BE2C (cell line): ENCODE results near the gene ETV6.
"Not testable (repeated sequence)": the region's sequence is repeated elsewhere in the genome, so short reads cannot be mapped to it uniquely, and the experiment has no call there.

Experiments used
- DNase-seq: peaks from one replicate; pipeline ENCODE4 v3.0.0-alpha.2; 2020
- H3K27me3 ChIP-seq: fragments of 250-450 bp; sonication (Bioruptor Pico); 2 replicates; pipeline ENCODE4 v1.5.1; 2020; ENCODE audit warnings: mild to moderate bottlenecking
- H3K36me3 ChIP-seq: fragments of 250-450 bp; sonication (Bioruptor Pico); 2 replicates; pipeline ENCODE4 v1.5.1; 2020; ENCODE audit warnings: mild to moderate bottlenecking
- H3K4me1 ChIP-seq: fragments of 250-450 bp; sonication (Bioruptor Pico); 2 replicates; pipeline ENCODE4 v1.5.1; 2020
- H3K4me3 ChIP-seq: 2 replicates; pipeline ENCODE4 v1.5.1; 2011; ENCODE audit warnings: low read depth, low read length
- H3K9me3 ChIP-seq: fragments of 250-450 bp; sonication (Bioruptor Pico); 2 replicates; pipeline ENCODE4 v1.5.1; 2020
- CTCF ChIP-seq: IDR thresholded peaks from 2 replicates; pipeline ENCODE4 v1.5.1; 2012; ENCODE audit warnings: mild to moderate bottlenecking, low read depth, low read length

Gene ETV6

GRCh38 chr12:11901701-11902524 is 252.4 kb downstream of the ETV6 start:
- DNase-seq = no peak
- no peaks in the 10 kb centered on the region for H3K9me3 ChIP-seq

GRCh38 chr12:11902525-11902875 is 253.0 kb downstream of the ETV6 start:
- 0 out of 2 replicates have a peak, but pooled peaks cover 2% of the 10 kb centered on the region for H3K9me3 ChIP-seq
- H3K4me1 ChIP-seq = no peaks in the 10 kb centered on the region; the same call in 1 of the 2 replicates
- H3K36me3 ChIP-seq = no peaks in the 10 kb centered on the region
- no peaks in the 10 kb centered on the region for H3K27me3 ChIP-seq
- no peak for TF ChIP-seq CTCF
- DNase-seq = no peak
- H3K4me3 ChIP-seq = no peak overlapping the region

More at GRCh38 chr12:11901701-11902524, 252.4 kb downstream of the ETV6 start:
- Histone ChIP-seq H3K4me3 (no peak overlapping the region), H3K36me3 (no peaks in the 10 kb centered on the region), H3K27me3 (no peaks in the 10 kb centered on the region), H3K4me1 (no peaks in the 10 kb centered on the region; the same call in 1 of the 2 replicates)
- no peak for TF ChIP-seq CTCF

GRCh38 chr12:11904124-11904523 is 254.7 kb downstream of the ETV6 start:
- DNase-seq = no peak
- Histone ChIP-seq H3K36me3 (no peaks in the 10 kb centered on the region), H3K27me3 (no peaks in the 10 kb centered on the region), H3K4me1 (no peaks in the 10 kb centered on the region), H3K9me3 (0 out of 2 replicates have a peak, but pooled peaks cover 2% of the 10 kb centered on the region), H3K4me3 (no peak overlapping the region)
- TF ChIP-seq CTCF = no peak

GRCh38 chr12:11905534-11905933 is 256.1 kb downstream of the ETV6 start:
- Histone ChIP-seq H3K36me3 (no peaks in the 10 kb centered on the region), H3K4me1 (no peaks in the 10 kb centered on the region), H3K9me3 (0 out of 2 replicates have a peak, but pooled peaks cover 2% of the 10 kb centered on the region), H3K27me3 (no peaks in the 10 kb centered on the region), H3K4me3 (no peak overlapping the region)
- no peak for TF ChIP-seq CTCF
- no peak for DNase-seq

GRCh38 chr12:11906286-11906935 is 256.9 kb downstream of the ETV6 start:
- H3K27me3 ChIP-seq = no peaks in the 10 kb centered on the region
- DNase-seq = no peak
- no peaks in the 10 kb centered on the region for H3K36me3 ChIP-seq
- TF ChIP-seq CTCF = no peak
- no peaks in the 10 kb centered on the region for H3K4me1 ChIP-seq
- H3K9me3 ChIP-seq = 0 out of 2 replicates have a peak, but pooled peaks cover 2% of the 10 kb centered on the region
- no peak overlapping the region for H3K4me3 ChIP-seq

- TF ChIP-seq CTCF = no peak
Measured at GRCh38 chr12:11907625-11908024, 258.2 kb downstream of the ETV6 start.

GRCh38 chr12:11909406-11909805 is 259.9 kb downstream of the ETV6 start:
- H3K4me1 ChIP-seq, H3K27me3 ChIP-seq, H3K36me3 ChIP-seq, H3K9me3 ChIP-seq, DNase-seq, H3K4me3 ChIP-seq: not testable (repeated sequence)

More at GRCh38 chr12:11907625-11908024, 258.2 kb downstream of the ETV6 start:
- Histone ChIP-seq H3K27me3 (no peaks in the 10 kb centered on the region), H3K9me3 (0 out of 2 replicates have a peak, but pooled peaks cover 2% of the 10 kb centered on the region), H3K4me1 (no peaks in the 10 kb centered on the region), H3K36me3 (no peaks in the 10 kb centered on the region), H3K4me3 (no peak overlapping the region)
- no peak for DNase-seq
